ENCODE data around the gene DNMT3A.

DNMT3A gene

DNA sequence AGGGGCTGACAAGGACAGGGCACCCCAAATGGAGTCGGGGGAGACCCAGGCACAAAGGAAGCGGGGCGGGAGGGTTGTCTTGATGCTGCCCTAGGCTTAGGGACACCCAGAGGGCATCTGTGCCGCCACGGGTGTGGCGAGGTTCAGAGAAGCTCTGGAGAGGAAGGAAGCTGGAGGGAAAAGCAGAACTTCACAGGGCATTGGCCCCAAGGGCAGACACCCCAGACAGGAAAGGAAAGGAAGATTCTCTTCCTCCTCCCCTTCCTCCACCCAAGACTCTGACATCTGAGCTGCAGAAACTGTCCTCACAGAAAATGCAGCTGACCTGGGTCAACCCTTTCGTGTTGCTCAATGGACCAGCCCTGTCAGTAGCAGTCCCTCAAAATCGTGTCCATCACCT, 25.6 kb downstream of the DNMT3A start:
- DNase-seq, result no peak
- TF ChIP-seq GATA1 (IDR thresholded peaks at IDR 0.05; ENCODE audit: low read depth, low read length), result no peak
- TF ChIP-seq POLR2A (IDR thresholded peaks at IDR 0.05; ENCODE audit: low read length), result no peak

DNA sequence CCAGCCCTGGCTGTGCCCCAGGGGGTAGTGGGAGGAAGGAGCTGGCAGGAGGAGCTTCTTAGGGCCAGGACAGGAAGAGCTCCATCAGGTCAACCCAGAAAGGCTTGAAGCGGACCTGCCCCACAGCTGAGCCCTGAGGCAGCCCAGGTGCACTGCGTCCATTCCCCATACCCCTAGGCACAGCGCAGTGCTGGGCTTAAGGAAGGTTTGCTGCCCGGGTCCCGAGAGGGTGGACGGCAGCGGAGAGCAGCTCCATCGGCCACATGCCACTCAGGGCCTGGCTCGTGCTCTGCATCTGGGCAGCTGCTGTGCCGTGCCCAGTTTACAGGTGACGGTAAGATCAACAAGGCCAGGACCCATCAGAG, 26.4 kb downstream of the DNMT3A start:
- no peak for TF ChIP-seq GATA1 (IDR thresholded peaks at IDR 0.05; ENCODE audit: low read depth, low read length)
- no peak for TF ChIP-seq POLR2A (IDR thresholded peaks at IDR 0.05; ENCODE audit: low read length)
- no peak for DNase-seq

- TF ChIP-seq GATA1 (IDR thresholded peaks at IDR 0.05; ENCODE audit: low read depth, low read length) (no peak), POLR2A (IDR thresholded peaks at IDR 0.05; ENCODE audit: low read length) (no peak)
- DNase-seq, result no peak
Measured at GRCh38 chr2:25314514-25315315, 27.0 kb downstream of the DNMT3A start.

DNA sequence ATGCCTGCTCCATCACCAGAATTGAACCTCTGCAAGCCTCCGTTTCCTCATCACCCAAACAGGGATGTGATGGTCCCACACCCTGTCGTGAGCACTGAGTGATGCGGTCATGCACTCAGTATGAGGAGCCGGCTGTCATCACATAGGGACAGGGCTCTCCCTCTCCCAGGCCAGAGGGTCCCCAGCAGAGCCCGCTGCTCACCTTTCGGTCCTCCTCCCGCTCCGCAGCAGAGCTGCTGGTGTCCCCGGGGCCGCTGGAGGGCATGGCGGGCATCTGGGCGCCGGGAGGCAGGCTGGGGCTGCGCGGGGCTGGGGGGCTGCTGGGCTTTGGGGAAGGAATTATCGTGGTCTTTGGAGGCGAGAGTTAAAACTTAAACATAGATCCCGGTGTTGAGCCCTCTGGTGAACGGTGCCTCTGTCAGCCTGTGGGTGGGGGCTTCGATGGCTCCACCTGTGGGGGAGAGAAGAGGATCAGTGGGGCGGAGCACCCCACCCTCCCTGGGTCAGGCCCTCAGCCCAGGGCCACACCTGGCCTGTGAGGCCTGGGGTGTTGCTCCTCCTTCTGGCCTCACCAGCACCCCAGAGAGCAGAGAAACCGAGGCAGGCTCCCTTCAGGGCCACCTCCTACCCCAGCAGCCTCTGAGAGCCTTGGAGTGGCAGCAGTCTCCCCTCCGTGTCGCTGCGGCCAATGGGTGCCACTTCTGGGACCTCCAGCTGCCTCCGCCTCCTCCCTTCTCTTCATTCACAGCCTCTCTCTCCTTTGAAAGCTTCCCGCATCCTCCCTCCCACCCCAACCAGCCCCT, 27.8 kb downstream of the DNMT3A start:
- TF ChIP-seq GATA1 (IDR thresholded peaks at IDR 0.05; ENCODE audit: low read depth, low read length), result no peak
- no peak for TF ChIP-seq POLR2A (IDR thresholded peaks at IDR 0.05; ENCODE audit: low read length)
- no peak for DNase-seq

DNA sequence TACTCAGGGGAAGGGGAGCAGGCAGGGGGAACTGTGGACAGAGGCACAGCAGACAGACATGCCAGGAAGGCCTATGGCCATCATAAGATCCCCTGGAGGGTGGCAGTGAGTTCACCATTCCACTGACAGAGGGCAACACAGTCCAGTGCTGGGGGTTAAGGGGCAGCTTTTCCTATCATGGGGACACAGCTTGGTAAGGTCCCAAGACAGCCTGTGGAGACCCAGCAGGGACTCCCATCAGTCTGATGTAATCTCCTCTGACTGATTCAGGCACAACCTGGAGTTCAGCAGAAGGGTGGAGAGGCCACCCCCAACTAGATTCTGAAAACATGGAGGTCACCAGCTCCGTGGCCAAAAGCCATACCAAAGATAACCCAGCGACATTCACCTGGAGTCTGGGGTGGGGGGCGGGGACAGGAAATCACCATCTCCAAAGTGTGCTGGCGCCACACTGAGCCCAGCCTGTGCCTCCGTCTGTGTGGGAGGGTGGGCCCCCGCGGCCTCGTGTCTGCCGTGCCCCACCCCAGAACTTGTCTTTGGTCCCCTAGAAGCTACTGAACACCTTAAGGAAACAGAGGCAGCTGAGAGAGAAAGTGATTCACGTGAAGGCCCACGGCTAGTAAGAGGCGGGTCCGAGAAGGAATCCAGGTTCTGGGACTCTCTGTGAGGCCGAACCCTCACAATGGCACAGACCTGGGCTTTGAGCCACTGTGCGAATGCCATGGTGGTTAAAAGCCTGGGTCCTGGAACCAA, 28.6 kb downstream of the DNMT3A start:
- no peak for DNase-seq
- TF ChIP-seq POLR2A (IDR thresholded peaks at IDR 0.05; ENCODE audit: low read length) (no peak), GATA1 (IDR thresholded peaks at IDR 0.05; ENCODE audit: low read depth, low read length) (no peak)

- TF ChIP-seq GATA1 (IDR thresholded peaks at IDR 0.05; ENCODE audit: low read depth, low read length) (no peak), POLR2A (IDR thresholded peaks at IDR 0.05; ENCODE audit: low read length) (no peak)
- DNase-seq, result no peak
Measured at GRCh38 chr2:25311865-25312575, 29.7 kb downstream of the DNMT3A start.

DNA sequence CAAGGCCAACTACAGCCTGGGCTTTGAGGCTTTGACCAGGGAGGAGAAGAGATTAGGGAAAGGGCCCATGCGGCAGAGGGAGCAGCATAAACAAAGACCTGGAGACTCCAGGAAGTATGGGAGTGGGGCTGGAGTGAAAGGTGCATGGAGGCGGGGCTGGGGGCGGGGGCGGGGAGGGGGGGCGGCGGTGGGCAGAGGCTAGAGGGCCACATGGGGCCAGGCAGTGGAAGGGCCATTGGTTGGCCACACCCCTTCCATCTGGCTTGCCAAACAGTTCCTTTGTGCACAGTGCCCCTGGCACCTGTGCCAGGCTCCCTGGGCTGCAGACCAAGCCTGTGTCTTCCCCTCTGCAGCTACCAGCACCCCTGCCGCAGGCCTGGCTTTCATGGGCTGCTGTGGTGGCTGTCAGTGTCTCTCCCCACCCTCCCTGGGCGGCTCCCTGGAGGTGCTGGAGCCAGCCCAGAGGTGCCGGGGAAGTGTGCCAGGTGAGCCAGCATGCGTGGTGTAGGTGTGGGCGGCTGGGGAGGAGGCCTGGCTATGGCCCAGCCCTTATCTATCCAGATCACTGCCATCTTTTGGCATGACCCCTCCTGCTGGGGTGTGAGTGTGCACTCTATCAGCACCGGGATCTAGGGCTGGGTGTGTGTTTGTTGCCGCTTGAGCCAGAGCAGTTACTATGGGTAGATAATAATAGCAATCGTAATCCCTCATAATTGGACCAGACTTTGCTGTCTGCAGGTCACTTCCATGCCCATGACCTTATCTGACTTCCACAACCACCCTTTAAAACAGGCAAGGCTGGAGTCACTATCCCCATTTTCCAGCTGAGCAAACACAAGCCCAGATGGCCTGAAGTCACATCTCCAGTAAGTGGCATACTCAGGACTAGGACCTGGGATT, 30.5 kb downstream of the DNMT3A start:
- no peak for TF ChIP-seq POLR2A (IDR thresholded peaks at IDR 0.05; ENCODE audit: low read length)
- DNase-seq, result peak; percentile 56 to 84

DNA sequence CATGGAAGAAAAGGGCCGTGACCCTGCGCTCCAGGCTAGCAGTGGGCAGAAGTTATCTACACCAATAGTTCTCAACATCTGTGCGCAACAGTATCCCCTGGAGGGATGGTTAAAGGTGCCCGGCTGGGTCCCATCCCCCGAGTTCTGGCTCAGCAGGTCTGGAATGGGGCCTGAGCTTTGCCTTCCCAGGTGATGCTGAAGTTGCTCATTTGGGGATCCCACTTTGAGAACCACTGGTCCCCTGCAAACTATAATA, 31.1 kb downstream of the DNMT3A start:
- TF ChIP-seq POLR2A (IDR thresholded peaks at IDR 0.05; ENCODE audit: low read length) (no peak), GATA1 (IDR thresholded peaks at IDR 0.05; ENCODE audit: low read depth, low read length) (no peak)
- no peak for DNase-seq

DNA sequence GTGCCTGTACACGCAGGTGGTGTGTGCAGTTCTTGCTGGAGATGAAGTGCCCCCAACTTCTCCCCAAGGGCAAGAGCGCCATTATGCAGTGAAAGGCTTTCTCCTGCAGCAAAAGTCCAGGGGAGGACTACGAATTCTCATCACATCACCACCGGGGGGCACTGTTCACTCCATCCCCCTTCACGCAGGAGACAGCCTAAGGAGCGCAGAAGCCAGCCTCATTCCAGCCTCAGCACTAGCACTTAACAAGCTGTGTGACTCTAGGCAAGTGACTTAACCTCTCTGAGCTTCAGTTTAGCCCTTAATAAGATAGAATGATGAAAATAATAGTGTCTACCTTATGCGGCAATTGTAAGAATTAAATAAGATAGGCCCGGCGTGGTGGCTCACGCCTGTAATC, 32.3 kb downstream of the DNMT3A start:
- peak; percentile 74 to 77 for DNase-seq
- TF ChIP-seq GATA1 (IDR thresholded peaks at IDR 0.05; ENCODE audit: low read depth, low read length) (no peak), POLR2A (IDR thresholded peaks at IDR 0.05; ENCODE audit: low read length) (no peak)

- no peak for TF ChIP-seq POLR2A (IDR thresholded peaks at IDR 0.05; ENCODE audit: low read length)
- no peak for TF ChIP-seq GATA1 (IDR thresholded peaks at IDR 0.05; ENCODE audit: low read depth, low read length)
- no peak for DNase-seq
Measured at GRCh38 chr2:25308599-25308998, 33.1 kb downstream of the DNMT3A start.

- TF ChIP-seq POLR2A (IDR thresholded peaks at IDR 0.05; ENCODE audit: low read length), result no peak
- no peak for TF ChIP-seq GATA1 (IDR thresholded peaks at IDR 0.05; ENCODE audit: low read depth, low read length)
- DNase-seq, result no peak
Measured at GRCh38 chr2:25307949-25308557, 33.7 kb downstream of the DNMT3A start.

GRCh38 chr2:25306777-25307368, 34.9 kb downstream of the DNMT3A start:
- no peak for DNase-seq
- TF ChIP-seq GATA1 (IDR thresholded peaks at IDR 0.05; ENCODE audit: low read depth, low read length), result no peak
- no peak for TF ChIP-seq POLR2A (IDR thresholded peaks at IDR 0.05; ENCODE audit: low read length)
